Smooth muscle cell (in vitro differentiated cells): ENCODE results near the gene BCKDK. TPM values are rescaled to one million over a fixed set of nuclear protein-coding genes. Genes with fewer than 3 reads are reported as not detected.

Experiments used
- DNase-seq: peaks from one replicate; lab custom pipeline; 2025; ENCODE audit not compliant: unreplicated experiment; lab: John Stamatoyannopoulos, UW
- H2AFZ ChIP-seq: fragments of 200-600 bp; sonication (generic); 2 replicates; pipeline ENCODE4 v1.6.0; 2016; ENCODE audit warnings: antibody characterized with exemption, low read depth, mild to moderate bottlenecking
- H3F3A ChIP-seq: fragments of 200-600 bp; sonication (generic); 2 replicates; pipeline ENCODE4 v1.6.0; 2017; ENCODE audit warnings: antibody characterized with exemption, low read depth
- H3K27ac ChIP-seq: fragments of 200-600 bp; sonication (generic); 2 replicates; pipeline ENCODE4 v1.5.1; 2016; ENCODE audit warnings: low read depth, mild to moderate bottlenecking
- H3K27me3 ChIP-seq: fragments of 200-600 bp; sonication (generic); 2 replicates; pipeline ENCODE4 v1.6.1; 2016; ENCODE audit warnings: low read depth, mild to moderate bottlenecking
- H3K36me3 ChIP-seq: fragments of 200-600 bp; sonication (generic); 2 replicates; pipeline ENCODE4 v1.5.1; 2016; ENCODE audit warnings: low read depth
- H3K4me1 ChIP-seq: fragments of 200-600 bp; sonication (generic); 2 replicates; pipeline ENCODE4 v1.5.1; 2016; ENCODE audit warnings: low read depth
- H3K4me2 ChIP-seq: fragments of 200-600 bp; sonication (generic); 2 replicates; pipeline ENCODE4 v1.6.0; 2016; ENCODE audit warnings: mild to moderate bottlenecking
- H3K4me3 ChIP-seq: fragments of 200-600 bp; sonication (generic); 2 replicates; pipeline ENCODE4 v1.5.1; 2016; ENCODE audit warnings: mild to moderate bottlenecking
- H3K79me2 ChIP-seq: fragments of 200-600 bp; sonication (generic); 2 replicates; pipeline ENCODE4 v1.6.0; 2016; ENCODE audit warnings: low read depth, mild to moderate bottlenecking
- H3K9ac ChIP-seq: fragments of 200-600 bp; sonication (generic); 2 replicates; pipeline ENCODE4 v1.6.0; 2016; ENCODE audit warnings: low read depth
- H3K9me3 ChIP-seq: fragments of 200-600 bp; sonication (generic); replicated peaks from 2 replicates; pipeline ENCODE4 v1.5.1; 2016; ENCODE audit warnings: low read depth
- H4K20me1 ChIP-seq: fragments of 200-600 bp; sonication (generic); 2 replicates; pipeline ENCODE4 v1.6.0; 2016; ENCODE audit warnings: low read depth
- WGBS: methylation state at CpG from one replicate; pipeline ENCODE4 v1.1.7; 2016; ENCODE audit warnings: low lambda C conversion rate; 5-methylcytosine and 5-hydroxymethylcytosine counted together
- polyA plus RNA-seq: library from polyadenylated mRNA; unstranded; fragments of >200 nt; fragmentation: Nextera tagmentation; extraction: Ambion mirVana; gene quantifications from 2 replicates; pipeline ENCODE4 v1.2.1, GENCODE V29; 2016
- total RNA-seq: library from RNA; depleted of rRNA; stranded (reverse); fragments of >200 nt; gene quantifications from 2 replicates; pipeline ENCODE4 v1.2.3, GENCODE V29; 2014
- TF ChIP-seq, protein P1 (sequence below): fragments of 200-600 bp; sonication (generic); IDR thresholded peaks from 2 replicates; pipeline ENCODE4 v1.5.1; 2017; ENCODE audit warnings: borderline replicate concordance, mild to moderate bottlenecking, antibody characterized with exemption; ENCODE audit not compliant: insufficient read depth, poor library complexity, severe bottlenecking

BCKDK gene
- total and polyA plus RNA-seq, 2 experiments from 2014 or later, result 40.5 to 82.6 TPM

DNA sequence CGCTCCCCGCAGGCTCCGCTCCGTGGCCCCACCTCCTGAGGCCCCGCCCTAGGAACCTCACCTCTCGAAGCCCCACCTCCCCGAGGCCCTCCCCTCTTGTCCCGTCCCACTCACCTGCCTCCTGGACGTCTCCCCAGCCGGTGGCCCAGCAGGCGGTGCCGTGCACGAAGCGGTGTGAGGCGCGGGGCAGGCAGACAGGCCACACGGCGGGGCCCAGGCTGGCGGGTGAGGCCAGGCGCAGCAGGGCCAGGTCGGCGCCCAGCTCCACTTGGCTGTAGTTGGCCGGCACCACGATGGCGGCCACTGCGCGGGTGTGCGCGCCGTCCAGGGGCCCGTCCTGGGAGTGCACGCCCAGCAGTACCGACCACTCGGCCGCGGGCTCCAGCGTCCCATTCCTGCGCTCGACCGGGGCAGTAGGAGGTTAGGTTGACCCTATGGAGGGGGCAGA, 40.1 kb downstream of the BCKDK start:
- Histone ChIP-seq H3K4me1 (no peaks in the 10 kb centered on the region), H2AFZ (peak overlapping the region; percentile 84), H4K20me1 (no peaks in the 10 kb centered on the region), H3K36me3 (no peaks in the 10 kb centered on the region), H3K27ac (no peak overlapping the region), H3K4me2 (peak overlapping the region; percentile 74), H3F3A (no peaks in the 10 kb centered on the region), H3K27me3 (peaks cover 27% of the 10 kb centered on the region), H3K4me3 (no peak overlapping the region), H3K79me2 (no peaks in the 10 kb centered on the region), H3K9me3 (no peaks in the 10 kb centered on the region), H3K9ac (no peak overlapping the region)
- WGBS, result 18% methylated on average over 30 of the region's 40 CpGs
- no peak for DNase-seq
- TF ChIP-seq, protein P1, sequence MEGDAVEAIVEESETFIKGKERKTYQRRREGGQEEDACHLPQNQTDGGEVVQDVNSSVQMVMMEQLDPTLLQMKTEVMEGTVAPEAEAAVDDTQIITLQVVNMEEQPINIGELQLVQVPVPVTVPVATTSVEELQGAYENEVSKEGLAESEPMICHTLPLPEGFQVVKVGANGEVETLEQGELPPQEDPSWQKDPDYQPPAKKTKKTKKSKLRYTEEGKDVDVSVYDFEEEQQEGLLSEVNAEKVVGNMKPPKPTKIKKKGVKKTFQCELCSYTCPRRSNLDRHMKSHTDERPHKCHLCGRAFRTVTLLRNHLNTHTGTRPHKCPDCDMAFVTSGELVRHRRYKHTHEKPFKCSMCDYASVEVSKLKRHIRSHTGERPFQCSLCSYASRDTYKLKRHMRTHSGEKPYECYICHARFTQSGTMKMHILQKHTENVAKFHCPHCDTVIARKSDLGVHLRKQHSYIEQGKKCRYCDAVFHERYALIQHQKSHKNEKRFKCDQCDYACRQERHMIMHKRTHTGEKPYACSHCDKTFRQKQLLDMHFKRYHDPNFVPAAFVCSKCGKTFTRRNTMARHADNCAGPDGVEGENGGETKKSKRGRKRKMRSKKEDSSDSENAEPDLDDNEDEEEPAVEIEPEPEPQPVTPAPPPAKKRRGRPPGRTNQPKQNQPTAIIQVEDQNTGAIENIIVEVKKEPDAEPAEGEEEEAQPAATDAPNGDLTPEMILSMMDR, result no peak

DNA sequence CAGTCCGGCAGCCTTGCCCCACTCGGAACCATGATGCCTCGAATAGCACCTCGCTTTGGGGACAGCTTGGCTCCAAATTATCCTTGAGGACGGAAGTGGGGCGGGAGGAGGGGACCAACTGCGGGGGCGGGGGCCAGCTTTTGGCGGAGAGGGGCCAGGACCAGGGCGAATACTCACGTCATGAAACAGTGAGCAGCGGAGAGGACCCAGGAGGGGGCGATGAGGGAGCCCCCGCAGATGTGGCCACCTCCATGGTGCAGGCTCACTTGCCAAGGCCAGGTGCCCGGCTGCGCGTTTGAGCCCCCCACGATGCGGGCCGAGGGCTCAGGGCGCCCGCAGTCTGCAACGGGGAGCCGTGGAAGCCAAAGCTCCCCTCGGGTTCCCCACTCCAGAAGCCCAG, 40.7 kb downstream of the BCKDK start:
- Histone ChIP-seq H3K79me2 (no peaks in the 10 kb centered on the region), H2AFZ (no peak overlapping the region), H3K27me3 (peaks cover 27% of the 10 kb centered on the region), H4K20me1 (no peaks in the 10 kb centered on the region), H3K4me3 (no peak overlapping the region), H3K9me3 (no peaks in the 10 kb centered on the region), H3K9ac (no peak overlapping the region), H3K4me1 (no peaks in the 10 kb centered on the region), H3K27ac (no peak overlapping the region), H3K36me3 (no peaks in the 10 kb centered on the region), H3K4me2 (no peak overlapping the region), H3F3A (no peaks in the 10 kb centered on the region)
- TF ChIP-seq, protein P1, result no peak
- 85% methylated on average over 24 of the region's 25 CpGs for WGBS
- no peak for DNase-seq

DNA sequence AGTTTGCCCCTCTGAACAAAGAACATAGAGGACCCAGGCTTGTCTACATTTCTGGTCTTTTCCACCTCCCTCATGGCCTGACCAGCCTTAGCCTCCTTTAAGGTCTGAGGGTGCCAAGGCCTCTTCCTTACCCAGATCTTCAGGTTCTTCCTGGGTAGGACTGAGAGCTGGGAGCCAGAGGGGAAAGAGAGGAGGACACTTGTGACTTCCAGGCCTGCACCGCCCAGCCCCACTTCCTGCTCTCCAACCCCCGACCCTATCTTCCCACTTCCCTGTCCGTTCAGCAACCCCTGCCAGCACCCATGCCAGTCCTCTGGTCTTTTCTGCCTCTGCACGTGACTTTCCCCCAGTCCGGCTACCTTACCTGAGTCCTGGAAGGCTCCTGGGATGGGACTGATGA, 41.1 kb downstream of the BCKDK start:
- H3K36me3 ChIP-seq, result no peaks in the 10 kb centered on the region
- no peaks in the 10 kb centered on the region for H3K4me1 ChIP-seq
- H3K9me3 ChIP-seq, result no peaks in the 10 kb centered on the region

More for the DNA sequence above, 41.1 kb downstream of the BCKDK start:
- 85% methylated on average over 5 of the region's 5 CpGs for WGBS
- Histone ChIP-seq H3F3A (no peaks in the 10 kb centered on the region), H3K9ac (no peak overlapping the region), H3K4me3 (no peak overlapping the region), H3K79me2 (no peaks in the 10 kb centered on the region), H3K27me3 (peaks cover 27% of the 10 kb centered on the region), H3K4me2 (no peak overlapping the region), H3K27ac (no peak overlapping the region), H2AFZ (no peak overlapping the region), H4K20me1 (no peaks in the 10 kb centered on the region)
- DNase-seq, result no peak
- TF ChIP-seq, protein P1, result no peak
